Psoas muscle (tissue), 8 donors: ENCODE measurements around the gene ASPSCR1. TPM values are rescaled to one million over a fixed set of nuclear protein-coding genes. Genes with fewer than 3 reads are reported as not detected.

Experiments
- ATAC-seq, 4 donors: fragments of 200-7000 bp; cut with Tn5 transposase; one replicate each; pipeline ENCODE4 v1.9.1; 2020; ENCODE audit warnings: moderate library complexity in 3 of 4, mild to moderate bottlenecking in 2 of 4
- DNase-seq, 2 donors: peaks; one replicate each; pipeline ENCODE4 v3.0.0-alpha.2; 2020
- H3K27ac ChIP-seq: fragments of 200-600 bp; one replicate; pipeline ENCODE4 v1.8.0; 2022
- H3K27me3 ChIP-seq, 3 donors: fragments of 200-600 bp in 1 of 3; one replicate each; pipeline versions ENCODE4 v1.6.1 to v1.8.0; 2013 to 2022; ENCODE audit warnings: low read length in 2 of 3, mild to moderate bottlenecking in 2 of 3, moderate library complexity in 1 of 3; ENCODE audit not compliant: insufficient read depth in 3 of 3
- H3K36me3 ChIP-seq, 2 donors: fragments of 200-600 bp in 1 of 2; one replicate each; pipeline versions ENCODE4 v1.6.1 to v1.8.0; 2013 to 2022; ENCODE audit warnings: low read depth in 1 of 2, mild to moderate bottlenecking in 1 of 2, moderate library complexity in 1 of 2; ENCODE audit not compliant: insufficient read depth in 1 of 2
- H3K4me1 ChIP-seq: fragments of 200-600 bp; one replicate; pipeline ENCODE4 v1.8.0; 2022
- H3K4me3 ChIP-seq: fragments of 200-600 bp; one replicate; pipeline ENCODE4 v1.8.0; 2022; ENCODE audit warnings: mild to moderate bottlenecking
- H3K9me3 ChIP-seq: fragments of 200-600 bp; one replicate; pipeline ENCODE4 v1.8.0; 2022
- WGBS, 3 donors: extraction: QIAGEN DNeasy Blood & Tissue Kit; methylation state at CpG; one replicate each; pipeline versions ENCODE4 v1.1.6 to v1.1.7; 2013; 5-methylcytosine and 5-hydroxymethylcytosine counted together
- intact Hi-C, 2 donors: fragments of 100-400 bp; cut with DNase I; formaldehyde crosslinking; loops; one replicate each; pipeline versions ENCODE4 v1.11.0 to v1.14.2; 2022
- polyA plus RNA-seq, 3 donors: library from polyadenylated mRNA; stranded (reverse); fragments of 200-250 nt; gene quantifications; one replicate each; pipeline ENCODE4 v1.2.3, GENCODE V29; 2013
- total RNA-seq, 4 donors: library from RNA; stranded (reverse); fragmentation: NEBNext Ultra II Directional in 2 of 4; extraction: Animal tissue kit (Norgen Biotek cat#: 25700) in 2 of 4; gene quantifications; one replicate each; pipeline versions ENCODE4 v1.2.1 to v1.2.4, GENCODE V29; 2021 to 2023
- TF ChIP-seq, protein P1 (sequence below): fragments of 200-600 bp; IDR thresholded peaks from one replicate; pipeline ENCODE4 v1.8.0; 2022; ENCODE audit warnings: antibody characterized with exemption
- donor health status: healthy with polysubstance abuse.
- donor health status: DM: no; HTN: no; CAD: no; lungs with moderate emphysema.
- donor health status: Bipolar disorder and iron deficiency.
- donor health status: healthy.
- donor health status: DM: yes; HTN: yes; CAD: no.
- donor health status: DM: no; HTN: no; CAD: no.
- donor health status: DM: no; HTN: no; CAD: no.
- donor health status: DM: yes; HTN: yes; CAD: no.

Gene ASPSCR1
- total and polyA plus RNA-seq, 7 donors = 27.7 to 37.4 (median 33.0) TPM

GRCh38 chr17:82062076-82062983 is 84.9 kb downstream of the ASPSCR1 start:
- H3K27me3 ChIP-seq = no peaks in the 10 kb centered on the region
- 73 to 74% (median 73%) methylated on average over 23 to 24 of the region's 24 CpGs for WGBS, 3 donors
- H3K36me3 ChIP-seq = peaks cover 10 to 69% of the 10 kb centered on the region in 2 donors

GRCh38 chr17:82062984-82063368 is 85.5 kb downstream of the ASPSCR1 start:
- Histone ChIP-seq H3K4me1 (peaks cover 9% of the 10 kb centered on the region), H3K27me3 (no peaks in the 10 kb centered on the region), H3K36me3 (peaks cover 10 to 62% of the 10 kb centered on the region in 2 donors), H3K4me3 (no peak overlapping the region), H3K9me3 (no peaks in the 10 kb centered on the region), H3K27ac (no peak overlapping the region)
- TF ChIP-seq, protein P1, sequence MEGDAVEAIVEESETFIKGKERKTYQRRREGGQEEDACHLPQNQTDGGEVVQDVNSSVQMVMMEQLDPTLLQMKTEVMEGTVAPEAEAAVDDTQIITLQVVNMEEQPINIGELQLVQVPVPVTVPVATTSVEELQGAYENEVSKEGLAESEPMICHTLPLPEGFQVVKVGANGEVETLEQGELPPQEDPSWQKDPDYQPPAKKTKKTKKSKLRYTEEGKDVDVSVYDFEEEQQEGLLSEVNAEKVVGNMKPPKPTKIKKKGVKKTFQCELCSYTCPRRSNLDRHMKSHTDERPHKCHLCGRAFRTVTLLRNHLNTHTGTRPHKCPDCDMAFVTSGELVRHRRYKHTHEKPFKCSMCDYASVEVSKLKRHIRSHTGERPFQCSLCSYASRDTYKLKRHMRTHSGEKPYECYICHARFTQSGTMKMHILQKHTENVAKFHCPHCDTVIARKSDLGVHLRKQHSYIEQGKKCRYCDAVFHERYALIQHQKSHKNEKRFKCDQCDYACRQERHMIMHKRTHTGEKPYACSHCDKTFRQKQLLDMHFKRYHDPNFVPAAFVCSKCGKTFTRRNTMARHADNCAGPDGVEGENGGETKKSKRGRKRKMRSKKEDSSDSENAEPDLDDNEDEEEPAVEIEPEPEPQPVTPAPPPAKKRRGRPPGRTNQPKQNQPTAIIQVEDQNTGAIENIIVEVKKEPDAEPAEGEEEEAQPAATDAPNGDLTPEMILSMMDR = no peak
- DNase-seq (peak; percentile 12 to 42), ATAC-seq (no peak)
- 86 to 100% (median 90%) methylated on average over 4 to 9 of the region's 9 CpGs for WGBS, 3 donors
- intact Hi-C loops = no loop called here

More at GRCh38 chr17:82062076-82062983, 84.9 kb downstream of the ASPSCR1 start:
- no peak for ATAC-seq
- no peaks in the 10 kb centered on the region for H3K9me3 ChIP-seq
- no peak overlapping the region for H3K27ac ChIP-seq
- H3K4me1 ChIP-seq = peaks cover 9% of the 10 kb centered on the region
- no peak overlapping the region for H3K4me3 ChIP-seq
- intact Hi-C loops = no loop called here
- TF ChIP-seq, protein P1 = no peak
- peak; percentile 10 to 55 for DNase-seq

GRCh38 chr17:82063424-82064415 is 86.3 kb downstream of the ASPSCR1 start:
- no peak overlapping the region for H3K27ac ChIP-seq
- H3K4me1 ChIP-seq = peaks cover 9% of the 10 kb centered on the region
- intact Hi-C loops = no loop called here
- peaks cover 10 to 55% of the 10 kb centered on the region in 2 donors for H3K36me3 ChIP-seq
- peak in 1 of 2 donors; percentile 46 for DNase-seq
- no peak for ATAC-seq
- no peaks in the 10 kb centered on the region for H3K27me3 ChIP-seq
- 70 to 75% (median 74%) methylated on average over 20 of the region's 20 CpGs for WGBS, 3 donors
- TF ChIP-seq, protein P1 = no peak
- H3K4me3 ChIP-seq = peak overlapping the region; percentile 98
- no peaks in the 10 kb centered on the region for H3K9me3 ChIP-seq

GRCh38 chr17:82064433-82065192 is 87.2 kb downstream of the ASPSCR1 start:
- no peak for ATAC-seq
- peak; percentile 10 to 58 for DNase-seq
- intact Hi-C loops = loop anchor here in 1 of 2 donors (1.0 kb wide), 1 partner anchor 11 kb away; no protein-coding TSS in a partner anchor
- TF ChIP-seq, protein P1 = no peak
- H3K27me3 ChIP-seq = no peaks in the 10 kb centered on the region
- H3K9me3 ChIP-seq = no peaks in the 10 kb centered on the region
- peak overlapping the region; percentile 98 for H3K4me3 ChIP-seq
- peak overlapping the region; percentile 82 for H3K27ac ChIP-seq
- H3K4me1 ChIP-seq = peaks cover 9% of the 10 kb centered on the region
- WGBS, 3 donors = 25 to 33% (median 29%) methylated on average over 35 to 36 of the region's 36 CpGs
- peaks cover 10 to 46% of the 10 kb centered on the region in 2 donors for H3K36me3 ChIP-seq
